GM19397 (cell line): ENCODE measurements around the gene NOP53.
"Not testable (repeated sequence)": the region's sequence is repeated elsewhere in the genome, so short reads cannot be mapped to it uniquely, and the experiment has no call there.

Experiments
- ATAC-seq: cut with Tn5 transposase; IDR thresholded peaks from one replicate; pipeline ENCODE4 v1.9.1; 2021; ENCODE audit warnings: mild to moderate bottlenecking, moderate library complexity; ENCODE audit not compliant: unreplicated experiment

NOP53 gene

DNA sequence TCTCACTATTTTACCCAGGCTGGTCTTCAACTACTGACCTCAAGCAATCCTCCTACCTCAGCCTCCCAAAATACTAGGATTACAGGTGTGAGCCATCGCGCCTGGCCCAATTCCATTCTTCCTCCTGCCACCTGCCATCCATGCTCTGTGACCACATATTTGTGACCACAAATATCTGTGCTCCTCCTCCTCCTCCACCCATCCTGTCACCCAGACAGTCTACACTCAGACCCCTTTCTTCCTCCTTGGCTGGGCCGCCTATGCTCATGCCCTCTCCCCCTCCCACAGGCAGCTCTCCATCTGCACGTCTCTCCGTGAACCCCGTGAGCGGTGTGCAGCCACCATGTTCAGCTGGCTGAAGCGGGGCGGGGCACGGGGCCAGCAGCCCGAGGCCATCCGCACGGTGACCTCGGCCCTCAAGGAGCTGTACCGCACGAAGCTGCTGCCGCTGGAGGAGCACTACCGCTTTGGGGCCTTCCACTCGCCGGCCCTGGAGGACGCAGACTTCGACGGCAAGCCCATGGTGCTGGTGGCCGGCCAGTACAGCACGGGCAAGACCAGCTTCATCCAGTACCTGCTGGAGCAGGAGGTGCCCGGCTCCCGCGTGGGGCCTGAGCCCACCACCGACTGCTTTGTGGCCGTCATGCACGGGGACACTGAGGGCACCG lies 28.9 kb upstream of the NOP53 start:
- ATAC-seq, result no peak

DNA sequence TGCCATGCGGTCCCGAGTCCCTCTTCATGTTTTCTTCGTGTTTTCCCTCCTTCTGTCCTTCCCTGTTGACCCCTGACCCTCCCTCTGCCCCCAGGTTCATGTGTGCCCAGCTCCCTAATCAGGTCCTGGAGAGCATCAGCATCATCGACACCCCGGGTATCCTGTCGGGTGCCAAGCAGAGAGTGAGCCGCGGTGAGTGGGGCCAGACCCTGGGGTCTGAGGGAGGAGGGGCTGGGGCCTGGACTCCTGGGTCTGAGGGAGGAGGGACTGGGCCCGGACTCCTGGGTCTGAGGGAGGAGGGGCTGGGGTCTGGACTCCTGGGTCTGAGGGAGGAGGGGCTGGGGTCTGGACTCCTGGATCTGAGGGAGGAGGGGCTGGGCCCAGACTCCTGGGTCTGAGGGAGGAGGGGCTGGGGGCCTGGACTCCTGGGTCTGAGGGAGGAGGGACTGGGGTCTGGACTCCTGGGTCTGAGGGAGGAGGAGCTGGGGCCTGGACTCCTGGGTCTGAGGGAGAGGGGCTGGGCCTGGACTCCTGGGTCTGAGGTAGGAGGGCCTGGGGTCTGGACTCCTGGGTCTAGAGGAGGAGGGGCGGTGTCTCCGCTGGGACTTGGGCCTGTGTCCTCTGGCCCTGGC lies 26.8 kb upstream of the NOP53 start:
- not testable (repeated sequence) for ATAC-seq

DNA sequence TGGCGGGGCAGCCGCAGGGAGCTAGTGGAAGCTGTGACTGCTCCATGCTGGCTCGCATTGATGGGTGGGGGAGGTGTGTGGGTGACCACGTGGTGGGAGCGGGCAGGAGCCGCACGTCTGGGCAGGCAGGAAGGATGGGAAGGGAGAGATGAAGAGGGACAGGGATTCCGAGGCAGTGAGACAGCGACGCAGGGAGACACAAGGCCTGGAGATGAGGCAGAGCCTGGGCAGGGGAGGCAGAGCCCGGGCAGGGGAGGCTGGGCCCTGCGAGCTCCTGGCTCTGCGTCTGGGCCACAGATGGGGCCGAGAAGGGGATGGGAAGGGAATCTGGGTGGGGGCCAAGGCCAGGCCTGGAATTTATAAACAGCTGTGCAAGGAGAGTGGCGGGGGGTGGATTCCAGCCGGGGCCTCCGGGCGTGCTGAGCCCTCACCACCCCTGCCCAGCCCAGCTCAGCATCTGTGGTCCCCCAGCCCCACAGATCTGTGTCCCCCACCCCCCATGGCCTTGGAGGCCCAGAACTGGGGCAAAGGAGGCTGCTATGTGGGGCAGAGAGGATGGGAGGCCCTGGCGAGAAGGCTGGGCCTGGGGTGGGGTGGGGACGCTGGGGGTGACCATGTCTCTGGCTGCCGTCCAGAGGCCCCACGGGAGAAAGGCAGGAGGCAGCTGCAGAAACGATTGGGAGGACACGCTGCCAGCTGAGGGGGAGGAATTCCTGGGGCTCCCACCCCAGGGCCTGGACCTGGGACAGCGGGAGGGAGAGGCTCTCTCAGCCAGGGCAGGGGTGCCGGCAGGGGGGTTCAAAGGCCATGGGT lies 26.1 kb upstream of the NOP53 start:
- no peak for ATAC-seq

DNA sequence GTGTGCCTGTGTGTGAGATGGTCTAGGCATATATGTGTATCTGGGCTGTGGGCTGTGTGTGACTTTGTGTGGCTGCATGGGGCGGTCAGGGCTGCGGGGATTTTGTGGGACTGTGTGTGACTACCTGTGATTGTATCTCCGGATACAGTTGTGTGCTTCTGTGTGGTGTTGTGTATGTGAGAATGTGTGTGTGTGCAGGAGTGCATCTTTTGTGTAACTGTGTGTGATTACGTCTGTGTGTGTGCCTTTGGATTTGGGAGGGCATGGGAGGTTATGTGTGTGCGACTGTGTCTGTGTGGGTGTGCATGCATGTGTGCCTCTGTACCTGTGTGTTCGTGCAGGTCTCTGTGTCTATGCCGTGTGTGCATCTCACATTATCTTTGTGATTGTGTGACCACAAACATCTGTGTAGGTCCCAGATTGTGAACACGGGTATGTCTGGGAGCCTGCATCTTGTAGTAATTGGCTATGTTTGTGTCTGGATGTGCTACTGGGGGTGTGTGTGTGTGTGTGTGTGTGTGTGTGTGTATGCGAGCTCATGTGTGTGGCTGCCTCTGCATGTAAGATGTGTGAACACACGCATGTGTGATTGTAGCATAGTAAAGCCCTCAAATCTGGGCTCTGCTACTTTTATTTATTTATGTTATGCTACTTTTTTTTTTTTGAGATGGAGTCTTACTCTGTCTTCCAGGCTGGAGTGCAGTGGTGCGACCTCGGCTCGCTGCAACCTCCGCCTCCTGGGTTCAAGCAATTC lies 24.5 kb upstream of the NOP53 start:
- ATAC-seq, result no peak

DNA sequence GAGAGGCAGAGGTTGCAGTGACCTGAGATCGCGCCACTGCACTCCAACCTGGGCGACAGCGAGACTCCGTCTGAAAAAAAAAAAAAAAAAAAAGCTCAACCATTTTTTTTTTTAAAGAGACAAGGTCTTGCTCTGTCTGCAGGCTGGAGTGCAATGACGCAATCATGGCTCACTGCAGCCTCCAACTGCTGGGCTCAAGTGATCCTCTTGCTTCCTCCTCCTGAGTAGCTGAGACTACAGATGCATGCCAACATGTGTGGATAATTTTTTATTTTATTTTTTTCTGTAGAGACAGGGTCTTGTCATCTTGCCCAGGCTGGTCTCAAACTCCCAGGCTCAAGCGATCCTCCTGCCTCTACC lies 21.8 kb upstream of the NOP53 start:
- no peak for ATAC-seq

- no peak for ATAC-seq
These were observed 19.5 kb upstream of the NOP53 start for GRCh38 chr19:47725759-47726401.

DNA sequence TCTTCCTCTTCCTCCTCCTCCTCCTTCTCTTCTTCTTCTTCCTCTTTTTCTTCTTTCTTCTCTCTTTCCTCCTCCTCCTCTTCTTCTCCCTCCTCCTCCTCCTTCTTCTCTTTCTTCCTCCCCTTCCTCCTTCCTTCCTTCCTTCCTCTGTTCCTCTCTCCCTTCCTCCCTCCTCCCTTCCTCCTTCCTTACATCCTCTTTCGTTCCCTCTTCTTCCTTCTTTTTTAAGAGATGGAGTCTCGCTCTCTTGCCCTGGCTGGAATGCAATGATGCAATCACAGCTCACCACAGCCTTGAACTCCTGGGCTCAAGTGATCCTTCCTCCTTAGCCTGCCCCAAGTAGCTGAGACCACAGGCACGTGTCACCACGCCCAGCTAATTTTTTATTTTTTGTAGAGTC lies 18.9 kb upstream of the NOP53 start:
- ATAC-seq, result no peak

- ATAC-seq, result not testable (repeated sequence)
These were observed 17.1 kb upstream of the NOP53 start for GRCh38 chr19:47728295-47728694.

DNA sequence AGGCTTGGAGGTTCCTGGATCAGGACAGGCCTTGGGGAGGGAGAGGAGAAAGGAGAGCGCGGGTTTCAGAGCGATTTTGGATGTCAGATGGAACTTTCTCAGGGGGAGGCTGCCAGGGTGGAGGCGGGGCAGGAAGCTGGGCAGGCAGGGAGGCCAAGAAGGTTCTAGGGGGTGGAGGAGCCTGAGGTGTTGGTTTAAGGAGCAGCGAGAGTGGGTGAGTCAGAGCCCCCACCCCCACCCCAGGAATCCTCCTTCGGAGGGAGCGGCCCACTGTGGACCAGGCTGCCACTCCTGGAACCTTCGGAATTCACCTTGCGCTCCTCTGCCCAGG lies 15.9 kb upstream of the NOP53 start:
- no peak for ATAC-seq

- no peak for ATAC-seq
These were observed 15.4 kb upstream of the NOP53 start for GRCh38 chr19:47729799-47730520.

DNA sequence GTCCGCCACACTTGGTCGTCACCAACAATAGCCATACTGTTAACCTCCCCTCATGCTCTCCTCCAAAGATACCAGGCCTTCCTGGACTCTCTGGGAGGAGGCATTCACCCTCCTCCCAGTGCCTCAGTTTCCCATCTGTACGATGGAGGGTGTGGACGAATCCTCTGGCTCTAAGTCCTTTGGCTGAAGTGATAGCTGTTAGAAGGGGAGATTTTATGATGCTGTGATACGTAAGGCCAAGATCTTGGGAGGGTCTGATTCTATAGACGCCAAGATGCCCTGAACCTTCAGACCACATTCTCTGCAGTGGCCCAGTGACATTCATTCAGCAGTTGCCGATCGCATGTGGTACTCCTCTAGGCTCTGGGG lies 14.8 kb upstream of the NOP53 start:
- no peak for ATAC-seq

DNA sequence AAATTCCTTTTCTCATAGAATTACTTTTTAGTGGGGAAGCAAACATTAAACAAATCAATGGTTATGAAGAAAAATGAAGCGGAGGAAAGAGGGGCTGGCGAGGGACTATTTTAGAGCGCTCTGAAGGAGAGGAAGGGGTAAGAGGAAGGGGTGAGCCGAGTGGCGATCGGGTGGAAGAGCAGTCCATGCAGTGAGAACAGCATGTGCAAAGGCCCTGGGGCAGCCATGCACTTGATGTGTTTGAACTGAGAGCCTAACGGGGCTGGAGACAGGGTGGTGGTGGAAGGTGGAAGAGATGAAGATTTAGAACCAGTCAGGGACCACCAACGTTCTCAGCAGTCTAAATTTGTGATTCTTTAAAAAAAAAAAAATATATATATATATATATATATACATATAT lies 14.4 kb upstream of the NOP53 start:
- no peak for ATAC-seq

- no peak for ATAC-seq
These were observed 10.2 kb upstream of the NOP53 start for GRCh38 chr19:47735131-47735530.

- ATAC-seq, result no peak
These were observed 4.4 kb upstream of the NOP53 start for GRCh38 chr19:47740866-47741519.

- no peak for ATAC-seq
These were observed 3.7 kb upstream of the NOP53 start for GRCh38 chr19:47741544-47742140.

DNA sequence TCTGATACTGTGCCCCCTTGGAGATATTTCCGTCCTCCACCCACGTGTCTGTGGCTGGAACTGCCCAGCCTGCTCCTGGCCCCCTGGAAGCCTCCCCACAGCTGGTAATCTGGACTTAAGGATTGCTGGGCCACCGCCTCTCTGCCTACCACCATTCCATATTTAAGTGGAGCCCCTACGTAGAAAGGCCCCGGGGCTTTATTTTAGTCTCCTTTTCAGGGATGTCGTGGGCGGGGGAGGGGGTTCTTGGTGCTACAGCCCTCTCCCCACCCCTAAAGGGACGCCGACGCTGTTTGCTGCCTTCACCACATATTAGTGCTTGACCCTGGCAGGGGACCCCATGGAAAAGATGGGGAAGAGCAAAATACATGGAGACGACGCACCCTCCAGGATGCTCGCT lies 2.7 kb upstream of the NOP53 start:
- ATAC-seq, result no peak

DNA sequence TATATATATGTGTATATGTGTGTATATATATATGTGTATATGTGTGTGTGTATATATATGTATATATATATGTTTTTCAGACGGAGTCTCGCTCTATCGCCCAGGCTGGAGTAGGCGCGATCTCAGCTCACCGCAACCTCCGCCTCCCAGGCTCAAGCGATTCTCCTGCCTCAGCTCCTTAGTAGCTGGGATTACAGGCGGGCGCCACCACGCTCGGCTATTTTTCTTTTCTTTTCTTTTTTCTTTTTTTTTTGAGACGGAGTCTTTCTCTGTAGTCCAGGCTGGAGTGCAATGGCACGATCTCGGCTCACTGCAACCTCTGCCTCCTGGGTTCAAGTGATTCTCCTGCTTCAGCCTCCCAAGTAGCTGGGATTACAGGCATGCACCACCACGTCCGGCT lies 783 bp downstream of the NOP53 start:
- not testable (repeated sequence) for ATAC-seq

DNA sequence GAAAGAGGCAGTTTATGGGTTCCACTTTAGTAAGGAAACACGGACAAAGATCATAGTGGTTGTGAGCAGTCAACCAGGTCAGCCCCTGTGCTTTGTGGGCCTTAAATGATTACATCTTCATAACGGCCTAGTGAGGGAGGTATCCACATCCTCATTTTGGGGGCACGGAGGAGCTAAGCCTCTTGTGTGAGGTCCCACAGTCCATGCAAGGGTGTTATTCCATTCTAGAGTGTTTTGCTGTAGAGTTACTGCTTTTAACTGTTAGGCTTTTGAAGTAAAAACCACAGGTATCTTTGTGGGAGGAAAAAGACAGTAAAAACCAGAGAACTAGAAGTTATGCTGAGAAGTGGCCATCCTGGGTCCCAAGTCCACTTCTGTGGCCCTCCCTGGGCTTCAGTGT lies 4.0 kb downstream of the NOP53 start:
- ATAC-seq, result no peak

DNA sequence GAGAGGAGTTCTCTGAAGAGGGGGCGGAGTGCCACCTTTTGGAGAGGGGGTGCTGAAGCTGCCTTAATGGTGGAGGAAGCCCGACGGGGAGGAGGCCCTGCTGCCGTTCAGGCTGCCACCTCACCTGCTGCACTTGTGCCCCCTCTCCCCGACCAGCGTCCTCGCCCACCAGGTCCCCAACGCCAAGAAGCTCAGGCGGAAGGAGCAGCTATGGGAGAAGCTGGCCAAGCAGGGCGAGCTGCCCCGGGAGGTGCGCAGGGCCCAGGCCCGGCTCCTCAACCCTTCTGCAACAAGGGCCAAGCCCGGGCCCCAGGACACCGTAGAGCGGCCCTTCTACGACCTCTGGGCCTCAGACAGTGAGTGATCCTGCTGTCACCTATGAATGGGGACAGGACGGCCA lies 5.4 kb downstream of the NOP53 start:
- ATAC-seq, result no peak
